Measurements from ENCODE around the gene PTPRE.

GRCh38 chr10:127971963-127972615, 65.2 kb downstream of the PTPRE start:
- TF ChIP-seq CTCF (IDR thresholded peaks at IDR 0.05; ENCODE audit: poor library complexity, severe bottlenecking) (no peak), TAF1 (IDR thresholded peaks at IDR 0.05; ENCODE audit: low read depth) (no peak), REST (IDR thresholded peaks at IDR 0.05; ENCODE audit: borderline replicate concordance) (no peak), EP300 (conservative IDR thresholded peaks at IDR 0.05; ENCODE audit: poor library complexity, severe bottlenecking) (no peak), RAD21 (conservative IDR thresholded peaks at IDR 0.05) (no peak), MXI1 (conservative IDR thresholded peaks at IDR 0.05; ENCODE audit: poor library complexity, severe bottlenecking) (no peak)

Data from neural cell (in vitro differentiated cells).